ENCODE measurements around the gene SORBS2. TPM values are rescaled to one million over a fixed set of nuclear protein-coding genes. Genes with fewer than 3 reads are reported as not detected.

SORBS2 gene
- total and polyA plus RNA-seq, 12 donors: 175 to 3,169 (median 1,523) TPM

DNA sequence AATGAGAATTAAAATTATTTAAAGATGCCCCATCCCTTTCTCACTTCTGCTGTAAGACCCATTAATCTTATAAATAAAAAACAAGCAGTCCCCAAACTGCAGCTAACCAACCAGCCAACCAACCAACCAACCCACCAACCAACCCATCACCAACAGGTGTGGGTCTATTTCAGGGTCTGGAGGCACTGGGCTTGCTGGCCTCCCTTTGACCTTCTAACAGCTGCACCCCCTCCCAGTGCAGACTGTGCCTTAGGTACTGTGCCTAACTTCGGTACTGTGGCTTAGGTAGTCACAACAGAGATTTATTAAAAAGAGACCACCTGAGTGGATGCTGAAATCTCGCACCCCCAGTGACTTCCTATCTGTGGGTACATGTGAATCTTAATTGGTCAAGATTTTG is 128.1 kb downstream of the SORBS2 start:
- Histone ChIP-seq H3K27ac (peak overlapping the region in 8 of 10 donors; percentile 23 to 80 (median 70)), H3K36me3 (no peaks in the 10 kb centered on the region), H3K9me3 (no peaks in the 10 kb centered on the region), H3K4me3 (no peak overlapping the region), H3K27me3 (no peaks in the 10 kb centered on the region), H3K4me1 (peaks cover 0 to 80% (median 28%) of the 10 kb centered on the region in 9 donors)
- intact Hi-C loops (cut with DNase I): no loop called here
- TF ChIP-seq, protein P1, sequence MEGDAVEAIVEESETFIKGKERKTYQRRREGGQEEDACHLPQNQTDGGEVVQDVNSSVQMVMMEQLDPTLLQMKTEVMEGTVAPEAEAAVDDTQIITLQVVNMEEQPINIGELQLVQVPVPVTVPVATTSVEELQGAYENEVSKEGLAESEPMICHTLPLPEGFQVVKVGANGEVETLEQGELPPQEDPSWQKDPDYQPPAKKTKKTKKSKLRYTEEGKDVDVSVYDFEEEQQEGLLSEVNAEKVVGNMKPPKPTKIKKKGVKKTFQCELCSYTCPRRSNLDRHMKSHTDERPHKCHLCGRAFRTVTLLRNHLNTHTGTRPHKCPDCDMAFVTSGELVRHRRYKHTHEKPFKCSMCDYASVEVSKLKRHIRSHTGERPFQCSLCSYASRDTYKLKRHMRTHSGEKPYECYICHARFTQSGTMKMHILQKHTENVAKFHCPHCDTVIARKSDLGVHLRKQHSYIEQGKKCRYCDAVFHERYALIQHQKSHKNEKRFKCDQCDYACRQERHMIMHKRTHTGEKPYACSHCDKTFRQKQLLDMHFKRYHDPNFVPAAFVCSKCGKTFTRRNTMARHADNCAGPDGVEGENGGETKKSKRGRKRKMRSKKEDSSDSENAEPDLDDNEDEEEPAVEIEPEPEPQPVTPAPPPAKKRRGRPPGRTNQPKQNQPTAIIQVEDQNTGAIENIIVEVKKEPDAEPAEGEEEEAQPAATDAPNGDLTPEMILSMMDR (IDR thresholded peaks at IDR 0.05): no peak
- DNase-seq (no peak), ATAC-seq (peak in 2 of 8 donors; percentile 20 to 67)
- 84 to 89% methylated on average over 2 of the region's 2 CpGs for WGBS, 2 donors

DNA sequence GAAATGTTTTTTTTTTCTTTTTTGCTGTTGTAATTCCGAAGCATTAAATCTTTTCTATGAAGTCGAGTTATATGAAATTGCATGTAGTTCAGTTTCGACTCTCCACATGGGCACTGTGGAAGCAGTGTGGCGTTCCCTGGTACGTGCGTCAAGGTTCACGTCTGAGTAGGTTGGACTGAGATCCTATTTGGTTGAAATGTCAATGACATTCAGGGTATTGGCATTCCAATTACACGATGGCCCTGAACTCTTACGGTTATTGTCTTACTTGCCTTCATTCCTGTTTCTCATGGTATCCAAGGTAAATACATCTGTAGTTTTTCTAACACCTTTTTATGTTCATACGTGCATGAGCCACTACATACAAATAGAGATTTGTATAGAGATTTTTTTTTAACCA is 128.8 kb downstream of the SORBS2 start:
- TF ChIP-seq, protein P1 (IDR thresholded peaks at IDR 0.05): no peak
- Histone ChIP-seq H3K9me3 (no peaks in the 10 kb centered on the region), H3K27ac (peak overlapping the region in 9 of 10 donors; percentile 23 to 70 (median 49)), H3K4me1 (peaks cover 0 to 83% (median 30%) of the 10 kb centered on the region in 9 donors), H3K36me3 (peaks cover 0 to 3% (median 0%) of the 10 kb centered on the region in 9 donors), H3K27me3 (no peaks in the 10 kb centered on the region), H3K4me3 (no peak overlapping the region)
- intact Hi-C loops (cut with DNase I): no loop called here
- DNase-seq: no peak
- peak in 6 of 8 donors; percentile 33 to 89 (median 60) for ATAC-seq
- 63 to 66% methylated on average over 10 of the region's 10 CpGs for WGBS, 2 donors

DNA sequence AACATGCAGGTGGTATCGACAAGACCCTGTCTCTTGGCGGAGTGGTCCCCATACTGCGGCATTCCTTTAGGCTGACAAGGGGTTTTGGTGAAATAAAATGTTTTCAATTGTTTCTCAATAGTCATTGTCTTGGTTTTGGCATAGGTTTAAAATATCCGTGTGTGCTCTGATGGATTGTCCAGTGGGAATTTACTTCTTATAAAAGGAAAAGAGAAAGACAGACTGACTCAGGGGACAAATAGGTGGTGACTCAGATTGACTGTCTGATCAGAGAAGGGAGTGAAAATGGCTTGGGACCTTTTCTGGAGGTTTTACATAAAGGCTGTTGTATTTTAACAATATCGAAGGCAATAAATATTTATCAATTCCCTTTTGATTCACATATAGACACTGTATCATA is 129.8 kb downstream of the SORBS2 start:
- intact Hi-C loops (cut with DNase I): no loop called here

DNA sequence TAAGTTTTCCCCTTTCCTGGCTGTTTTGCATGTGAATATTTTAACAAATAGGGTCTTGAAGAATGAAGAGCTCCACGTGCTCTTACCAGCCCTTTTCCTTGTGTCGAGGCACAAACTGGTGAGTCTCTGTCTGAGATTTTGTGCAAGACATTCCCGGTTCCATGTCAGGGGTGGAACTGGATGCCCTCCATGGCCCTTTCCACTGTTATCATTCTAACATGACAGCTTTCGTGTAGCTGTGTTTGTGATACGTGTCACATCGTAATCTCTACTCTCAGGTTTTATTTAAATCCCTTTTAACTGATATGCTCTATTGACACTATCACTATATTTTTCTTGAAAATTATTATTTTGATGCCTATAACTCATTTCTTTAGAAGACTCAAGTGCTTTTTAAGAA is 130.4 kb downstream of the SORBS2 start:
- peak in 7 of 8 donors; percentile 35 to 75 (median 64) for ATAC-seq
- TF ChIP-seq, protein P1 (IDR thresholded peaks at IDR 0.05): no peak
- no peak overlapping the region for H3K4me3 ChIP-seq
- intact Hi-C loops (cut with DNase I): no loop called here
- no peaks in the 10 kb centered on the region for H3K9me3 ChIP-seq
- 40 to 55% methylated on average over 6 of the region's 6 CpGs for WGBS, 2 donors
- peak overlapping the region in 8 of 10 donors; percentile 46 to 70 (median 66) for H3K27ac ChIP-seq
- DNase-seq: no peak
- peaks cover 0 to 93% (median 30%) of the 10 kb centered on the region in 9 donors for H3K4me1 ChIP-seq
- H3K36me3 ChIP-seq: peaks cover 0 to 19% (median 0%) of the 10 kb centered on the region in 9 donors
- H3K27me3 ChIP-seq: no peaks in the 10 kb centered on the region

More for the DNA sequence above, 129.8 kb downstream of the SORBS2 start:
- WGBS, 2 donors: 76 to 78% methylated on average over 5 of the region's 5 CpGs
- H3K27me3 ChIP-seq: no peaks in the 10 kb centered on the region
- H3K9me3 ChIP-seq: no peaks in the 10 kb centered on the region
- DNase-seq (no peak), ATAC-seq (peak in 1 of 8 donors; percentile 44)
- H3K27ac ChIP-seq: peak overlapping the region in 9 of 10 donors; percentile 23 to 70 (median 65)
- H3K36me3 ChIP-seq: peaks cover 0 to 13% (median 0%) of the 10 kb centered on the region in 9 donors
- TF ChIP-seq, protein P1 (IDR thresholded peaks at IDR 0.05): no peak
- H3K4me3 ChIP-seq: no peak overlapping the region
- H3K4me1 ChIP-seq: peaks cover 0 to 87% (median 30%) of the 10 kb centered on the region in 9 donors

Data from heart right ventricle (tissue), 16 donors.